SK-MEL-5 (cell line): ENCODE data around the gene FGF7. TPM values are rescaled to one million over a fixed set of nuclear protein-coding genes. Genes with fewer than 3 reads are reported as not detected.
A peak's percentile ranks its signal among the peaks of the same experiment; 100 is the strongest.
"Not testable (repeated sequence)": the region's sequence is repeated elsewhere in the genome, so short reads cannot be mapped to it uniquely, and the experiment has no call there.

Experiments
- DNase-seq: peaks from one replicate; pipeline ENCODE4 v3.0.0-alpha.2; 2016; ENCODE audit warnings: low read depth, low spot score
- in situ Hi-C: cut with HindIII; loops from 2 replicates; pipeline ENCODE4 v1.10.0; 2016; ENCODE audit warnings: low sequenced_read_pairs, high pct_unique_total_duplicates, low pct_unique_long_range_greater_than_20kb
- polyA plus RNA-seq, 2 experiments: library from polyadenylated mRNA; depleted of rRNA; stranded (reverse); fragments of >200 nt; gene quantifications; 2 replicates each; pipeline ENCODE4 v1.2.3, GENCODE V29; 2015
- total RNA-seq: library from RNA; depleted of rRNA; stranded (reverse); fragments of >200 nt; shearing (Covaris generic); gene quantifications from 2 replicates; pipeline ENCODE4 v1.2.3, GENCODE V29; 2014; rRNA removed

FGF7 gene, protein sequence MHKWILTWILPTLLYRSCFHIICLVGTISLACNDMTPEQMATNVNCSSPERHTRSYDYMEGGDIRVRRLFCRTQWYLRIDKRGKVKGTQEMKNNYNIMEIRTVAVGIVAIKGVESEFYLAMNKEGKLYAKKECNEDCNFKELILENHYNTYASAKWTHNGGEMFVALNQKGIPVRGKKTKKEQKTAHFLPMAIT
- 20.3 TPM in 2 replicates for total RNA-seq
- polyA plus RNA-seq (2015; cell fraction: cytosol; rRNA removed) = 11.1 and 12.5 TPM in 2 replicates
- polyA plus RNA-seq (2015; cell fraction: nucleus; rRNA removed) = 2.2 and 6.0 TPM in 2 replicates

DNA sequence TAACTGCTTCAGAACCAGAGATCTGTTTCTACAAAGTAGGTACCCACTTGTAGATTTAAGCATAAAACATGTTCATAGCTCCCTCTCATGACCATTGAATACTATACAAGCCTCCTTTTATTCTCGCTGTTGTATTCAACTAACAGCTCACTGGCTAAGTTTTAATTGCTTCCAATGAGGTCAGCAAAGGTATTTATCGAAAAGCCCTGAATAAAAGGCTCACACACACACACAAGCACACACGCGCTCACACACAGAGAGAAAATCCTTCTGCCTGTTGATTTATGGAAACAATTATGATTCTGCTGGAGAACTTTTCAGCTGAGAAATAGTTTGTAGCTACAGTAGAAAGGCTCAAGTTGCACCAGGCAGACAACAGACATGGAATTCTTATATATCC, at the start of gene FGF7:
TSS of gene FGF7 (plus strand) at position 222 of the 400 bp plus-strand sequence. CDS start 1,056 bp downstream, outside the sequence.
- in situ Hi-C loops = no loop called here

GRCh38 chr15:49379996-49380395, 43.0 kb upstream of the FGF7 start:
- in situ Hi-C loops = no loop called here
- no peak for DNase-seq

More for the DNA sequence above, at the start of gene FGF7:
- DNase-seq = peak; percentile 93

DNA sequence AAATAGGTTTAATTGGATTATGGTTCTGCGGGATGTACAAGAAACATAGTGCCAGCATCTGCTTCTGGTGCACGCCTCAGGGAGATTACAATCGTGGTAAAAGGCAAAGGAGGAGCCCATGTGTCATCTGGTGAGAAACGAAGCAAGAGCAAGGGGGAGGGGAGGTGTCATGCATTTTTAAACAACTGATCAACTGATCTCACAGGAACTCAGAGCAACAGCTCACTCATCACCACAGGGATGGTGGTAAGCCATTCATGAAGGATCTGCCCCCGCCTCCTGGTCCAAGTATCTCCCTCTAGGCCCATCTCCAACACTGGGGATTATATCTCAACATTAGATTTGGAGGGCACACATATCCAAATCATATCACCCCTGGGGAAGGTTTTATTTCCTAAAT, 42.1 kb upstream of the FGF7 start:
- in situ Hi-C loops = no loop called here
- no peak for DNase-seq

GRCh38 chr15:49382394-49382793, 40.6 kb upstream of the FGF7 start:
- in situ Hi-C loops = no loop called here
- DNase-seq = no peak

DNA sequence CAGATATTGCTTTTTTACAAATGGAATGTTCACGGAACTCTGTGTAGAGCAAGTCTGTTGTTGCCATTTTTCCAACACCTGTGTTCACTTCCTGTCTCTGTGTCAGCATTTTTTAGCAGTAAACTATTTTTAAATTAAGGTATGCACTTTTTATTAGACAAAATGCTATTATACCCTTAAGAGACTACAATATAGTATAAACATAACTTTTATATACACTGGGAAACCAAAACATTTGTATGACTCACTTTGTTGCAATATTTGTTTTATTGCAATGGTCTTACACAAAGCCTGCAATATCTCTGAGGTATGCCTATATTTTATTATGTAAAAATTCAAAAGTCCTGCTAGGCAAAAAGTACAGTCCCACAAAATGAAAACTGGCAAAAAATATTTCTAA, 39.8 kb upstream of the FGF7 start:
- in situ Hi-C loops = no loop called here
- DNase-seq = no peak

DNA sequence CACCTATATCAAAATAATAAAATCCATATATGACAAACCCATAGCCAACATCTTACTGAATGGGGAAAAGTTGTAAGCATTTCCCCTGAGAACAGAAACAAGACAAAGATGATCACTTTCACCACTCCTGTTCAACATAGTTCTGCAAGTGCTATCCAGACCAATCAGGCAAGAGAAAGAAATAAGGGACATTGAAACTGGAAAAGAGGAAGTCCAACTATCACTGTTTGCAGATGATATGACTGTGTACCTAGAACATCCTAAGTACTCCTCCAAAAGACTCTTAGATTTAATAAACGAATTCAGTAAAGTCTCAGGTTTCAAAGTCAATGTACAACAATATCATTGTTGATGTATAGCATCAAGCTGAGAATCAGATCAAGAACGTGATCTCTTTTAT, 35.6 kb upstream of the FGF7 start:
- in situ Hi-C loops = no loop called here
- DNase-seq = no peak

- DNase-seq, in situ Hi-C loops: not testable (repeated sequence)
Measured at GRCh38 chr15:49402515-49403296, 20.3 kb upstream of the FGF7 start.

GRCh38 chr15:49406352-49407118, 16.5 kb upstream of the FGF7 start:
- in situ Hi-C loops = no loop called here
- DNase-seq = no peak

GRCh38 chr15:49410641-49411040, 12.4 kb upstream of the FGF7 start:
- in situ Hi-C loops = no loop called here
- no peak for DNase-seq

DNA sequence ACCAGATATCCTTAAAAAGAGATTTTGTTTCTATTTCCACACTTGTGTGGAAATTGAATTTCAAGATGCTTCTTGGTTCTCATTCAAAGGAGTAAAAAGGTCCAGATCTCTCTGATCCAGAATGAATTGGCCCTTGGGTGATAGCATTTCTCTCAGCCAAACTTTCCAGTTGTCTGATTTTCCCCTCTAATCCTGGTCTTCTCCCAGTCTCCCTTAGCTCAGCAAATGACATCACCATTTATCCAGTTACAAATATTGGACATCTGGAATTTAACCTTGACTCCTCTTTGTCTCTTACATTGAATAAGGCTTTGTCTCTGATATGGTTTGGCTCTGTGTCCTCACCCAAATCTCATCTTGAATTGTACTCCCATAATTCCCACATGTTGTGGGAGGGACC, 10.2 kb upstream of the FGF7 start:
- no peak for DNase-seq
- in situ Hi-C loops = no loop called here

DNA sequence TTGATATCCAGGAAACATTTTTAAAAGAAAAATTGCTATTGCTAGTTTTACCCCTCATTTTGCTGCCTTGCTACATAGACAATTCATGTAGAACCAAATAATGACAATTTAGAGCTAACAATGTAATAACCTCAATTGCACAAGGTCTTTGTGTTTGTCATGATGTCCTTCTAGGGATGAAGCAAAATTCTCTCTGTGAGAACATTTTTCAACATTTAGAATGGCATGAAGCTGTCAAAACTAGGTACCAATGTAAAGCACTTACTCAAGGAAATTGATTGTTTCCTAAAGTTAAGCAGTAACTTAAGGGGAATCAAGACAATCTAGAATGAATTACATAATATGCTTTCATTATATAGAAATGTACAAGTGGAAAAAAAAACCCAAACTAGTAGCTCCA, 7.9 kb upstream of the FGF7 start:
- DNase-seq = no peak
- in situ Hi-C loops = no loop called here

GRCh38 chr15:49415638-49416037, 7.4 kb upstream of the FGF7 start:
- in situ Hi-C loops = no loop called here
- no peak for DNase-seq

- DNase-seq = no peak
- in situ Hi-C loops = no loop called here
Measured at GRCh38 chr15:49418811-49419210, 4.2 kb upstream of the FGF7 start.

DNA sequence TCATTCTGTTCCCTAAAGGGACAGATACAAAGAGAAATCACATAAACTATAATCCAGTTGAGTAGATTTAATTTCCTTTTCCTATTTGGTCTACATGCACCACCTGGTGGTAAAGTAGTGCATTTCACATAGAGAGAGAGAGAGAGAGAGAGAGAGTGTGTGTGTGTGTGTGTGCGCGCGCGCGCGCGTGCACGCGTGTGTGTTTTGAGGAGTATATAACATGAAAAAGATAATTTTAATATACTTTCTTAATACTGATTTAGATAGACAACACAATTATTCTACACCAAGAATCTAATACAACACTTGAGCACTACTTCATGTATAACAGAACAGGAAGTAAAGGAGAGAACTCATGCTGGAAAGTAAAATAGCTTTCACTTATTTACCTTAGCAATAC, 1.1 kb upstream of the FGF7 start:
- peak; percentile 81 for DNase-seq
- in situ Hi-C loops = no loop called here

DNA sequence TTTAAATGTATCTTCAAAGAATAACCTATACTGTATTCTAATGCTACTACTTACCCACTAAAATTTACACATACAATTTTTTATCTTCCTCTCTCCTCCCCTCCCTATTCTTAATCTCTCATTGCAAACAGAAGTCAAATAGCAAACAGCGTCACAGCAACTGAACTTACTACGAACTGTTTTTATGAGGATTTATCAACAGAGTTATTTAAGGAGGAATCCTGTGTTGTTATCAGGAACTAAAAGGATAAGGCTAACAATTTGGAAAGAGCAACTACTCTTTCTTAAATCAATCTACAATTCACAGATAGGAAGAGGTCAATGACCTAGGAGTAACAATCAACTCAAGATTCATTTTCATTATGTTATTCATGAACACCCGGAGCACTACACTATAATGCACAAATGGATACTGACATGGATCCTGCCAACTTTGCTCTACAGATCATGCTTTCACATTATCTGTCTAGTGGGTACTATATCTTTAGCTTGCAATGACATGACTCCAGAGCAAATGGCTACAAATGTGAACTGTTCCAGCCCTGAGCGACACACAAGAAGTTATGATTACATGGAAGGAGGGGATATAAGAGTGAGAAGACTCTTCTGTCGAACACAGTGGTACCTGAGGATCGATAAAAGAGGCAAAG, 984 bp downstream of the FGF7 start:
- in situ Hi-C loops = no loop called here
- DNase-seq = peak; percentile 9

DNA sequence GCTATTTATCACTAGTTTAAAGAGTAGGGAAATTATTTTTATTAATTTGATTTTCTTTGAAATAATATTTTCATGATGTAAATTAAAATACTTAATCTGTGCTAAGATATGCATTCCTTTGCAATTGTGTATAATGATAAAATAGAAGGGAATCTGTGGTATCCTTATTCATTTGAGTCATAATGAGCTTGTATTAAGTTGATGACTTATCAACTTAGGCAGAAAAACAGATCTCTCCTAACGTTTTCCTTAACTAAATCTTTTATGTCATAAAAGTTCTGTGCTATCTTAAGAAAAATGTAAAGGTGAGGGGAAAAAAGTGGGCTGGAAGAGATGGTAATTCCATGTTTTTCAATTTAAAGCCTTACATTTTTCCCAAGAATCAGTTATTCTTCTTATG, 1.9 kb downstream of the FGF7 start:
- in situ Hi-C loops = no loop called here
- no peak for DNase-seq

- DNase-seq = no peak
- in situ Hi-C loops = no loop called here
Measured at GRCh38 chr15:49427372-49427771, 4.3 kb downstream of the FGF7 start.
